ENCODE data around the gene PDGFRB.

PDGFRB gene

DNA sequence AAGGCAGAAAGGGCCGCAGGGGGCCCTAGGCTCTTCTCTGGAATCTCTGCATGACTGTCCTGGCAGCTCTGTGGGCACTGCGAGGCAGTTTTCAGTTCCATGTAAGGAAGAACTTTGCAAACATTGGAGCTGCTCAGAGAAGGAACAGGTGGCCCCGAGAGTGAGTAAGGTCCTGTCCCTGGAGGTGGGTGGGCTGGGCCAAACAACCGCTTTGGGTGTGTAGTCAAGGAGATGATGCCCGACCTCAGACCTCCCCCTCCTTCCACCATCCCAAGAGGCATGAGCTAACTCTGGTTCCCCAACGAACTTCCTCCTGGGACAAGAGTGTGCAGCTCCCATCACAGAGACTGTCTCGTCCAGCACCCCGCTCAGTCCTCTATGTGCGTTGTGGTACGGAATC is 89.8 kb downstream of the PDGFRB start:
- DNase-seq (ENCODE audit: low read depth), result no peak

DNA sequence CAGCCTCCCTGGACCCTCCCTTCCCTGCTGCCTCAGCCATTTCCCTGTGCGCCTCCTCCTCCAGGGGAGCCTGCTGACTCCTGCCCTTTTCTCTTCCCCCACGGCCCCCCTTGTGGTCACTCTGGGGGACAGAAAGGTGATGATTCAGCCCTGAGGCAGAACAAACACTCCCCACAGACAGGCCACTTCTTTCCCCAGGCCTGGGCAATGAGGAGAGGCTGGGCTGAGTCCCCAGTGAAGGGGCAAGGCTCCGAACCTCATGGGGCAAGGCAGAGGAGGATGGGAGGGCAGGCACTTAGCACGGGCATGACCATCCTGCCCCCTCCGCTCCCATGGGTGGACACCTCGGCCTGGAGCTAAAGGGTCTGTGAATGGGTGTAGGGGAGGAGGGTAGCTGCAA is 90.3 kb downstream of the PDGFRB start:
- DNase-seq (ENCODE audit: low read depth), result no peak

DNA sequence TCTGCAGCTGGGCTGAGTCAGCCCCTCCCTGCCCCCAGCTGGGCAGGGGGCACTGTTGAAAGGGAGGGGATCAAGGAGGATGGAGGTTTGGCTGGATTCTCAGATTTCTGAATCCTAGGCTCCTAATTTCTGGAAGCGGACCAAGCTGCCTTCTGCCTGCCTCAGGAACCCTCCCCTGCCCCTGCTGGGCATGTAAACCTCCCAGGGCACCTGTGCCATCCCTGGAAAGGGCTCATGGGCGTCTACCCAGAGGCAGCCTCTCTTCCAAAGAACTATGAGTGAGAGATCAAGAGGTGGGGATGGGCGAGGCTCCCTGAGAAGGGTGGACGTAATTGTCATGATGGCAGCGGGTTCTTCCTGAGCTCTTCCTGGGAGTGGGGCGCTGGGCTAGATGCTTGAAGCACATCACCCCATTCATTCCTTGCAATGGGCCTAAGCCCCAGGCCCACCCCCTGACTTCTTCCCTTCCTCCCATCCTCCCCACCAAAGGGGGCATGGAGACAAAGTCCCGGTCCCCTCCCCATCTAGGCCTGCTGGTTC is 90.9 kb downstream of the PDGFRB start:
- no peak for DNase-seq (ENCODE audit: low read depth)
